Neural cell (in vitro differentiated cells): ENCODE results near the gene ABHD14A. TPM values are rescaled to one million over a fixed set of nuclear protein-coding genes. Genes with fewer than 3 reads are reported as not detected.

Experiments used
- H2AFZ ChIP-seq: fragments of 200-600, 300-800 bp; sonication (generic), shearing (Covaris generic); 2 replicates; pipeline ENCODE4 v1.6.0; 2014; ENCODE audit warnings: low read depth, mild to moderate bottlenecking, antibody characterized with exemption, low read length, moderate library complexity
- H3F3A ChIP-seq: fragments of 200-600 bp; shearing (Covaris generic); 2 replicates; pipeline ENCODE4 v1.6.1; 2016; ENCODE audit warnings: mild to moderate bottlenecking, moderate library complexity, mixed read lengths, antibody characterized with exemption, low read length; ENCODE audit not compliant: insufficient read depth, poor library complexity, severe bottlenecking
- H3K27ac ChIP-seq: fragments of 200-600, 300-800 bp; sonication (generic), shearing (Covaris generic); 2 replicates; pipeline ENCODE4 v1.5.1; 2014; ENCODE audit warnings: mild to moderate bottlenecking, low read length, moderate library complexity
- H3K27me3 ChIP-seq: fragments of 300-800, 200-600 bp; sonication (generic), shearing (Covaris generic); 2 replicates; pipeline ENCODE4 v1.6.0; 2014; ENCODE audit warnings: mild to moderate bottlenecking, low read depth, low read length, moderate library complexity; ENCODE audit not compliant: insufficient read depth
- H3K36me3 ChIP-seq: fragments of 300-800, 200-600 bp; sonication (generic), shearing (Covaris generic); 2 replicates; pipeline ENCODE4 v1.5.1; 2014; ENCODE audit warnings: mild to moderate bottlenecking, antibody characterized with exemption, low read length, moderate library complexity; ENCODE audit not compliant: insufficient read depth
- H3K4me2 ChIP-seq: fragments of 300-800, 200-600 bp; sonication (generic), shearing (Covaris generic); 2 replicates; pipeline ENCODE4 v1.6.0; 2014; ENCODE audit warnings: mild to moderate bottlenecking, low read length
- H3K4me3 ChIP-seq: fragments of 300-800, 200-600 bp; sonication (generic), shearing (Covaris generic); 2 replicates; pipeline ENCODE4 v1.5.1; 2014; ENCODE audit warnings: mild to moderate bottlenecking, low read length, moderate library complexity
- H3K79me2 ChIP-seq: fragments of 200-600 bp; shearing (Covaris generic); replicated peaks from 2 replicates; pipeline ENCODE4 v1.6.0; 2014; ENCODE audit warnings: mild to moderate bottlenecking, low read length, moderate library complexity; ENCODE audit not compliant: insufficient read depth
- H3K9ac ChIP-seq: fragments of 300-800, 200-600 bp; sonication (generic), shearing (Covaris generic); 2 replicates; pipeline ENCODE4 v1.6.1; 2016; ENCODE audit warnings: mild to moderate bottlenecking, low read length, mixed read lengths
- H3K9me2 ChIP-seq: fragments of 200-600 bp; shearing (Covaris generic); 2 replicates; pipeline ENCODE4 v1.6.1; 2016; ENCODE audit warnings: mild to moderate bottlenecking, low read length, mixed read lengths; ENCODE audit not compliant: insufficient read depth
- H3K9me3 ChIP-seq: fragments of 200-600, 300-800 bp; sonication (generic), shearing (Covaris generic); 2 replicates; pipeline ENCODE4 v1.6.1; 2016; ENCODE audit warnings: mild to moderate bottlenecking, mixed run types, low read length, moderate library complexity, mixed read lengths
- H4K20me1 ChIP-seq: fragments of 200-600 bp; shearing (Covaris generic); 2 replicates; pipeline ENCODE4 v1.6.1; 2016; ENCODE audit warnings: mild to moderate bottlenecking, mixed run types; ENCODE audit not compliant: insufficient read depth
- CTCF ChIP-seq: fragments of 450-650 bp; IDR thresholded peaks from 2 replicates; pipeline ENCODE4 v1.5.1; 2014; ENCODE audit warnings: antibody characterized with exemption, mild to moderate bottlenecking, moderate library complexity; ENCODE audit not compliant: poor library complexity, severe bottlenecking
- EP300 ChIP-seq: fragments of 450-650 bp; conservative IDR thresholded peaks from 2 replicates; pipeline ENCODE4 v1.6.1; 2014; ENCODE audit warnings: antibody characterized with exemption, mild to moderate bottlenecking, moderate library complexity; ENCODE audit not compliant: poor library complexity, severe bottlenecking
- EZH2 ChIP-seq: fragments of 200-600, 300-800 bp; shearing (Covaris generic), sonication (generic); IDR thresholded peaks from 2 replicates; pipeline ENCODE4 v1.6.1; 2014; ENCODE audit warnings: antibody characterized with exemption, low read length, borderline replicate concordance, mild to moderate bottlenecking; ENCODE audit not compliant: insufficient read depth, poor library complexity, severe bottlenecking
- MXI1 ChIP-seq: fragments of 450-650 bp; conservative IDR thresholded peaks from 2 replicates; pipeline ENCODE4 v1.6.1; 2014; ENCODE audit warnings: antibody characterized with exemption, mild to moderate bottlenecking; ENCODE audit not compliant: poor library complexity, severe bottlenecking
- POLR2AphosphoS5 ChIP-seq: IDR thresholded peaks from 2 replicates; pipeline ENCODE4 v1.6.1; 2012
- RAD21 ChIP-seq: fragments of 450-650 bp; conservative IDR thresholded peaks from 2 replicates; pipeline ENCODE4 v1.6.1; 2014; ENCODE audit warnings: antibody characterized with exemption, mild to moderate bottlenecking, moderate library complexity
- REST ChIP-seq: IDR thresholded peaks from 2 replicates; pipeline ENCODE4 v1.6.1; 2012; ENCODE audit warnings: borderline replicate concordance
- SMC3 ChIP-seq: fragments of 450-650 bp; conservative IDR thresholded peaks from 2 replicates; pipeline ENCODE4 v1.6.1; 2014; ENCODE audit warnings: antibody characterized with exemption, mild to moderate bottlenecking, moderate library complexity; ENCODE audit not compliant: poor library complexity
- TAF1 ChIP-seq: IDR thresholded peaks from 2 replicates; pipeline ENCODE4 v1.6.1; 2012; ENCODE audit warnings: low read depth
- polyA plus RNA-seq: library from polyadenylated mRNA; depleted of rRNA; stranded (reverse); fragments of >200 nt; gene quantifications from 2 replicates; pipeline ENCODE4 v1.2.3, GENCODE V29; 2014

ABHD14A gene
- polyA plus RNA-seq, 1 donor from 2014 or later: 57.8 TPM

GRCh38 chr3:51937014-51937413 lies 37.9 kb upstream of the ABHD14A start:
- H3K9me3 ChIP-seq: no peaks in the 10 kb centered on the region
- no peak overlapping the region for H3K4me3 ChIP-seq
- H2AFZ ChIP-seq: no peak overlapping the region
- H3K79me2 ChIP-seq: no peaks in the 10 kb centered on the region
- no peaks in the 10 kb centered on the region for H4K20me1 ChIP-seq
- H3K9ac ChIP-seq: no peak overlapping the region
- no peak overlapping the region for H3K27ac ChIP-seq
- no peaks in the 10 kb centered on the region for H3F3A ChIP-seq
- TF ChIP-seq SMC3: no peak
- TF ChIP-seq MXI1: no peak
- no peak for TF ChIP-seq POLR2AphosphoS5
- TF ChIP-seq EZH2: no peak
- TF ChIP-seq CTCF: no peak
- no peak for TF ChIP-seq EP300
- TF ChIP-seq TAF1: no peak
- TF ChIP-seq REST: no peak
- H3K36me3 ChIP-seq: no peaks in the 10 kb centered on the region
- H3K27me3 ChIP-seq: no peaks in the 10 kb centered on the region
- H3K9me2 ChIP-seq: no peaks in the 10 kb centered on the region
- no peak overlapping the region for H3K4me2 ChIP-seq

GRCh38 chr3:51937611-51938450 lies 37.0 kb upstream of the ABHD14A start:
- H3F3A ChIP-seq: no peaks in the 10 kb centered on the region
- no peaks in the 10 kb centered on the region for H3K36me3 ChIP-seq
- H3K27me3 ChIP-seq: no peaks in the 10 kb centered on the region
- H3K4me2 ChIP-seq: no peak overlapping the region
- H2AFZ ChIP-seq: no peak overlapping the region
- no peak overlapping the region for H3K9ac ChIP-seq
- H3K27ac ChIP-seq: no peak overlapping the region
- H4K20me1 ChIP-seq: no peaks in the 10 kb centered on the region
- no peak overlapping the region for H3K4me3 ChIP-seq
- H3K9me3 ChIP-seq: no peaks in the 10 kb centered on the region
- TF ChIP-seq CTCF (no peak), RAD21 (no peak), MXI1 (no peak), EZH2 (no peak), SMC3 (no peak), POLR2AphosphoS5 (no peak), EP300 (no peak), REST (no peak), TAF1 (no peak)
- no peaks in the 10 kb centered on the region for H3K9me2 ChIP-seq
- H3K79me2 ChIP-seq: no peaks in the 10 kb centered on the region
